GM06990 (cell line): ENCODE results near the gene TUBB8B.
"Not testable (repeated sequence)": the region's sequence is repeated elsewhere in the genome, so short reads cannot be mapped to it uniquely, and the experiment has no call there.

ENCODE experiments used
- DNase-seq: peaks from one replicate; pipeline ENCODE4 v3.0.0-alpha.2; 2011; ENCODE audit not compliant: insufficient read length; ENCODE audit errors: extremely low read depth
- H3K27me3 ChIP-seq: replicated peaks from 2 replicates; pipeline ENCODE4 v1.6.0; 2011; ENCODE audit warnings: low read length; ENCODE audit not compliant: control insufficient read depth, insufficient read depth
- H3K36me3 ChIP-seq: 2 replicates; pipeline ENCODE4 v1.5.1; 2011; ENCODE audit warnings: low read length; ENCODE audit not compliant: control insufficient read depth, insufficient read depth
- H3K4me3 ChIP-seq: replicated peaks from 2 replicates; pipeline ENCODE4 v1.5.1; 2011; ENCODE audit warnings: low read depth, mild to moderate bottlenecking, control low read depth, low read length
- CTCF ChIP-seq: IDR thresholded peaks from 2 replicates; pipeline ENCODE4 v1.5.1; 2011; ENCODE audit warnings: low read length, control low read depth, mild to moderate bottlenecking, inconsistent platforms; ENCODE audit not compliant: insufficient read depth, poor library complexity, severe bottlenecking

Gene TUBB8B

DNA sequence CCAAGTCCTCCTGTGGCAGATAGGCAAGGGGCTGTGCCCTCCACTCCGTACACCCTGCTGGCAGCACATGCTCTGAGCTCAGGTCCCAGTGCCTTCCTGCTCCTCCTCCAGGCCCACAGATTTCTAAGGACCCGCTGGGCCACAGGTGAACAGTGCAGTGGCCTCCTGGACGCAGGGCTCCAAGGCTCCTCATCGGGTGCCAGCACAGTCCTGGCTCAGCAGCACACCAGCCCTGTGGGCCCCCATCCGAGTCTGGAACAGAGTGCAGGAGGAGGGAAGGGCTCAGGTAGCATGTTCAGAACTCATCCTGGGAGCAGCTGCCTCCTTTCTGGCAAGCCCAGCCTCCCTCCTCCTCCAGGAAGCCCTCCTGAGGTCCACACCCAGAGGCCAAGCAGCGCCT is 30.8 kb upstream of the TUBB8B start:
- not testable (repeated sequence) for H3K4me3 ChIP-seq, H3K27me3 ChIP-seq, H3K36me3 ChIP-seq, DNase-seq

GRCh38 chr18:75525-76160 is 26.2 kb upstream of the TUBB8B start:
- H3K4me3 ChIP-seq, DNase-seq, H3K27me3 ChIP-seq, H3K36me3 ChIP-seq: not testable (repeated sequence)

DNA sequence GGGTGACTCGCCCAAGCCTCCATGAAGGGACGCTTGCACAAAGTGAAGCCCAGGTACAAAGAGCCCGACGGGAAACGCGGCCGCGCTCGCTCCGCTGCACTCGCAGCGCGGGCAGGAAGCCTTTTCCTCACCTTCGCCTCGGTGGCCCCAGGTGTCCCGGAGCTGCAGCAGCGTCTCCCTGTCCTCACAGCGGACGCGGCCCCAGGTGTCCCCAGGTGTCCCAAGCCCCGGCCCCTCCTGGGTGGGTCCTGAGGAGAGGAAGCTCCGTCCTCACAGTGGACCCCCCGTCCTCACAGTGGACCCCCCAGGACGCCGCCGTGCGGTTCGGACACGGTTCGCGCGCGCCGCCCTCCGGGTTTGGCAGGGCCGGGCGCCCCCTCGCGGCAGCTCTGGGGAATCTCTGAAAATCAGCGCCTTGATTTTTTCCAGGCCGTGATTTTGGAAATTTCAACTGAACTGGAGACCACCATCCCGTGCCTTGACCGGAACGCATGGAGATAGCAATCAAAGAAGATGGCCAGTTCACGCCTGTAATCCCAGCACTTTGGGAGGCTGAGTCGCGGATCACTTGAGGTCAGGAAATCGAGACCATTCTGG is 23.9 kb upstream of the TUBB8B start:
- not testable (repeated sequence) for DNase-seq, H3K36me3 ChIP-seq, H3K27me3 ChIP-seq, H3K4me3 ChIP-seq
- peak; percentile 12 for TF ChIP-seq CTCF

DNA sequence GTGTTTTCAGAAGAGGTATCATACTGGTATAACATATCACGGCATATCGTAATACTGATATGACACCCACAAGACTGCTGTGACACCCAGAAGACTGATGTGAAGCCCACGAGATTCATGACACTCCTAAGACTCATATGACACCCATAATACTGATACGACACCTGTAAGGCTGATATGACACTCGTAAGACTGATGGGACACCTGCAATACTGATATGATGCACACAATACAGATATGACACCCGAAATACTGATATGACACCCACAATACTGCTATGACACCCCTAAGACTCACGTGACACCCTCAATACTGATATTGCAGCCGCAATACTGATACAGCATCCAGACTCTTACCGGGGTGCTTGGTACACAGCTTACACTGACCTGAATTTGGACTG is 18.3 kb upstream of the TUBB8B start:
- not testable (repeated sequence) for DNase-seq, H3K4me3 ChIP-seq, H3K27me3 ChIP-seq

DNA sequence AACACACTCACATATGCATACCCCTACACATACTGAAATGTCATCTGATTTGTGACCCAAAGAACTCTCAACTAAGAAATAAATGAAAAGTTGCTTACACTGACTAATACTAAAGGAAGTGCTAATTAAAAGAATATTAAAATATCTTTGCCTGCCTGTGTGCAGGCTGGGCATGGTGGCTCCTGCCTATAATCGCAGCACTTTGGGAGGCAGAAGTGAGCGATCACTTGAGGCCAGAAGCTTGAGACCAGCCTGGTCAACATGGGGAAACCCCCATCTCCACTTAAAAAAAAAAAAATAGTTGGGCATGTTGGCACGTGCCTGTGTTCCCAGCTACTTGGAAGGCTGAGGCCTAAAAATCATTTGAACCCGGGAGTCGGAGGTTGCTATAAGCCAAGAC is 14.9 kb upstream of the TUBB8B start:
- not testable (repeated sequence) for DNase-seq, H3K4me3 ChIP-seq, H3K36me3 ChIP-seq, H3K27me3 ChIP-seq

More for the DNA sequence above, 18.3 kb upstream of the TUBB8B start:
- not testable (repeated sequence) for H3K36me3 ChIP-seq

- DNase-seq, H3K36me3 ChIP-seq, H3K4me3 ChIP-seq, H3K27me3 ChIP-seq: not testable (repeated sequence)
Measured at GRCh38 chr18:63656-64055, 14.2 kb upstream of the TUBB8B start.

DNA sequence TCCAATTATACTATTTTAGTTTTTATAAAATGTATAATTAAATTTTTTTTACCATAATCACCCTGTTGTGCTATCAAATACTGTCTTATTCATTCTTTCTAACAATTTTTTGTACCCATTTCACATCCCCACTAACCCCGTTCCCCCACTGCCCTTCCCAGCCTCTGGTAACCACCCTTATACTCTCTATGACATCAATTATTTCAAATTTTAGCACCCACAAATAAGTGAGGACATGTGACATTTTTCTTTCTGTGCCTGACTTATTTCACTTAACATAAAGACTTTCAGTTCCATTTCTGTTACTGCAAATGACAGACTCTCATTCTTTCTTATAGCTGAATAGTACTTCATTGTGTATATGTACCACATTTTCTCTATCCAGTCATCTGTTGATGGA is 5.0 kb upstream of the TUBB8B start:
- not testable (repeated sequence) for H3K27me3 ChIP-seq, H3K4me3 ChIP-seq, H3K36me3 ChIP-seq, DNase-seq

DNA sequence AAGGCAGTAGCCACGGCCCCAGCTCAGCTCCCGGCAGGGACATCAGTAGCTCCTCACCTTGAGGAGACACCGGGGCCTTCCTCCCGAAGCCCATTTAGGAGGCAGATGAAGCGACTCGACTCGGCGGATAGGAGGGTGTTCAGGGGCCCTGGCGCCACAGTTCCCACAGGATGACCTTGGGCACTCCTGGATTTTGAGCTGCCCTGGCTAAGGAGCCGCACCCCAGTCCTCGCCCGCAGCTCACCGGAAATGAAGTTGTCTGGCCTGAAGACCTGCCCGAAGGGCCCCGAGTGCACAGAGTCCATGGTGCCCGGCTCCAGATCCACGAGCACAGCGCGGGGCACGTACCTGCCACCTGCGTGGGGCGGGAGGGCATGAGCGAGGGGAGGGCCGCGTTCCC is 719 bp downstream of the TUBB8B start:
- H3K4me3 ChIP-seq, H3K27me3 ChIP-seq, DNase-seq, H3K36me3 ChIP-seq: not testable (repeated sequence)

GRCh38 chr18:13177-13576 is 36.2 kb downstream of the TUBB8B start:
- DNase-seq, H3K4me3 ChIP-seq, H3K36me3 ChIP-seq, H3K27me3 ChIP-seq: not testable (repeated sequence)

- H3K27me3 ChIP-seq, DNase-seq, H3K36me3 ChIP-seq, H3K4me3 ChIP-seq: not testable (repeated sequence)
Measured at GRCh38 chr18:12773-13172, 36.6 kb downstream of the TUBB8B start.

DNA sequence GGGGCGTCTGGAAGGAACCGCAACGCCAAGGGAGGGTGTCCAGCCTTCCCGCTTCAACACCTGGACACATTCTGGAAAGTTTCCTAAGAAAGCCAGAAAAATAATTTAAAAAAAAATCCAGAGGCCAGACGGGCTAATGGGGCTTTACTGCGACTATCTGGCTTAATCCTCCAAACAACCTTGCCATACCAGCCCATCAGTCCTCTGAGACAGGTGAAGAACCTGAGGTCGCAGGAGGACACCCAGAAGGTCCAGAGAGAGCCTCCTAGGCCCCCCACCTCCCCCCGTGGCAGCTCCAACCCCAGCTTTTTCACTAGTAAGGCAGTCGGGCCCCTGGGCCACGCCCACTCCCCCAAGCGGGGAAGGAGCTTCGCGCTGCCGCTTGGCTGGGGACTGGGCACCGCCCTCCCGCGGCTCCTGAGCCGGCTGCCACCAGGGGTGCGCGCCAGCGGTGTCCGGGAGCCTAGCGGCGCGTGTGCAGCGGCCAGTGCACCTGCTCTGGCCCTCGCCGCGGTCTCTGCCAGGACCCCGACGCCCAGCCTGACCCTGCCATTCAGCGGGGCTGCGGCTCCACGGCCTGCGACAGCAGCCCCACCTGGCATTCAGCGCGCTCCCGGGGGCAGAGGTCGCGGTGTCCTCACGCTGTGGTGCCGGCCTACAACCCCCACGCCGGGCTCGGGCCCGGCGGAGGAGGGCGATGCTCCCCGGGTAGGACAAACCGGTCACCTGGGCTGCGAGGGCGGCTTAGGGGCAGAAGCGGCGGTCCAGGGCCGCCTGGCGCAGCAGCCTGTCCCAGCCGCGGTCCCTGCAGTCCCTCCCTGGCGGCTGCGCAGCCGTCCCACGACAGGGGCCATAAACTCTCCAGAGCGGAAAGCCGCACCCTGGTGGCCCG is 37.8 kb downstream of the TUBB8B start:
- not testable (repeated sequence) for DNase-seq, H3K36me3 ChIP-seq, H3K27me3 ChIP-seq, H3K4me3 ChIP-seq

DNA sequence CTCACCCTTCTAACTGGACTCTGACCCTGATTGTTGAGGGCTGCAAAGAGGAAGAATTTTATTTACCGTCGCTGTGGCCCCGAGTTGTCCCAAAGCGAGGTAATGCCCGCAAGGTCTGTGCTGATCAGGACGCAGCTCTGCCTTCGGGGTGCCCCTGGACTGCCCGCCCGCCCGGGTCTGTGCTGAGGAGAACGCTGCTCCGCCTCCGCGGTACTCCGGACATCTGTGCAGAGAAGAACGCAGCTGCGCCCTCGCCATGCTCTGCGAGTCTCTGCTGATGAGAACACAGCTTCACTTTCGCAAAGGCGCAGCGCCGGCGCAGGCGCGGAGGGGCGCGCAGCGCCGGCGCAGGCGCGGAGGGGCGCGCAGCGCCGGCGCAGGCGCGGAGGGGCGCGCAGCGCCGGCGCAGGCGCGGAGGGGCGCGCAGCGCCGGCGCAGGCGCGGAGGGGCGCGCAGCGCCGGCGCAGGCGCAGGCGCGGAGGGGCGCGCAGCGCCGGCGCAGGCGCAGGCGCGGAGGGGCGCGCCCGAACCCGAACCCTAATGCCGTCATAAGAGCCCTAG is 38.7 kb downstream of the TUBB8B start:
- H3K36me3 ChIP-seq, DNase-seq, H3K27me3 ChIP-seq, H3K4me3 ChIP-seq: not testable (repeated sequence)

- not testable (repeated sequence) for DNase-seq, H3K36me3 ChIP-seq, H3K4me3 ChIP-seq, H3K27me3 ChIP-seq
Measured at GRCh38 chr18:9937-10336, 39.5 kb downstream of the TUBB8B start.
